GM19467 (cell line): Measurements from ENCODE around the gene WWC1.
"Not testable (repeated sequence)": the region's sequence is repeated elsewhere in the genome, so short reads cannot be mapped to it uniquely, and the experiment has no call there.

Source experiments
- ATAC-seq: cut with Tn5 transposase; IDR thresholded peaks from one replicate; pipeline ENCODE4 v1.9.1; 2021; ENCODE audit warnings: mild to moderate bottlenecking, moderate library complexity; ENCODE audit not compliant: unreplicated experiment

Gene WWC1

DNA sequence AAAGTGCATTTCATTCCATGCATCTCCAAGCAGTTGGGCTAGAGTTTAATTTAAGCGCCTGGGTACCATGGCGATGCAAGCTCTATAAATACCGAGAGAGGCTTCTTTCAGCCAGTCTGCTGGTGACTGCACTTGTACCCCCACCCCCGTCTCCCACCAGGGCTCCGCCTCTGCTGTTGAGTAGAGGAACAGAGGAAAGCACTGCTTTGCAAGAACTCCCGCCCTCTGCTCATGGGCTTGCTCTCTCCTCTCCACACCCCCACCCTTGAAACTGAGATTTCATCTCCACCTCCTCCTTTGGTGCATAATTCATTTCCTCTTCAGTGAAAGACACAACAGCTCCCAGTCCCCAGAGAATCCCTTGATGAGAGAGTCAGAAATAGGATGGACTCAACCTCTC lies 5.1 kb upstream of the WWC1 start:
- no peak for ATAC-seq

DNA sequence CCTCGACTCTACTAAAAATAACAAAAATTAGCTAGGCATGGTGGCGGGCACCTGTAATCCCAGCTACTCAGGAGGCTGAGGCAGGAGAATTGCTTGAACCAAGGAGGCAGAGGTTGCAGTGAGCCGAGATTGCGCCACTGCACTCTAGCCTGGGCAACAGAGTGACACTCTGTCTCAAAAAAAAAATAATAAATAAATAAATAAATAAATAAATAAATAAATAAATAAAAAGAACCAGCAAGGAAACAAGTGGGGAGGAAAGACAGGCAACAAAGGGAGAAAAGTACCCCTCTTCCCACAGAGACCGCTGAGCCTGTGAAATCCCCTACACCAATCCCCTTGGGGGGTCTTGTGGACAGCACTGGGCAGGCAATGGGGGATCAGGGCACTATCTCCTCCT lies 4.6 kb upstream of the WWC1 start:
- not testable (repeated sequence) for ATAC-seq

DNA sequence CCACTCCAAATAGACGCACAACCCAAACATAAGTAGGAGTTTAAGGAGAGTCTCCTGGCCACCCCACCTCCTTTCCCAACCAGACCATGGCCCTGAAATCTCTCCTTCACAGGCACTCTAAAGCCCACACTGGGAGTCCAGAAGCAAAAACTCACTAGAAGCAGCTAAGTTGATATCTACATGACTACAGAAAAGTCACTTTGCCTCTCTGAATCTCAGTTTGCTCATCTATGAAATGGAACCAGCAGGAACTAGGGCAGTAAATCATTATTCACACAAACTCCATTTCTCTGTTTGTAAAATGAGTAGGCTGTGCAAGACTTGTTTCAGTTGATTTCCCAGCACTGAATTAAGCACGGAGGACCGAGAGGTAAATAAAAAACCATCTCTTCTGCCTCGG lies 4.1 kb upstream of the WWC1 start:
- ATAC-seq: no peak

DNA sequence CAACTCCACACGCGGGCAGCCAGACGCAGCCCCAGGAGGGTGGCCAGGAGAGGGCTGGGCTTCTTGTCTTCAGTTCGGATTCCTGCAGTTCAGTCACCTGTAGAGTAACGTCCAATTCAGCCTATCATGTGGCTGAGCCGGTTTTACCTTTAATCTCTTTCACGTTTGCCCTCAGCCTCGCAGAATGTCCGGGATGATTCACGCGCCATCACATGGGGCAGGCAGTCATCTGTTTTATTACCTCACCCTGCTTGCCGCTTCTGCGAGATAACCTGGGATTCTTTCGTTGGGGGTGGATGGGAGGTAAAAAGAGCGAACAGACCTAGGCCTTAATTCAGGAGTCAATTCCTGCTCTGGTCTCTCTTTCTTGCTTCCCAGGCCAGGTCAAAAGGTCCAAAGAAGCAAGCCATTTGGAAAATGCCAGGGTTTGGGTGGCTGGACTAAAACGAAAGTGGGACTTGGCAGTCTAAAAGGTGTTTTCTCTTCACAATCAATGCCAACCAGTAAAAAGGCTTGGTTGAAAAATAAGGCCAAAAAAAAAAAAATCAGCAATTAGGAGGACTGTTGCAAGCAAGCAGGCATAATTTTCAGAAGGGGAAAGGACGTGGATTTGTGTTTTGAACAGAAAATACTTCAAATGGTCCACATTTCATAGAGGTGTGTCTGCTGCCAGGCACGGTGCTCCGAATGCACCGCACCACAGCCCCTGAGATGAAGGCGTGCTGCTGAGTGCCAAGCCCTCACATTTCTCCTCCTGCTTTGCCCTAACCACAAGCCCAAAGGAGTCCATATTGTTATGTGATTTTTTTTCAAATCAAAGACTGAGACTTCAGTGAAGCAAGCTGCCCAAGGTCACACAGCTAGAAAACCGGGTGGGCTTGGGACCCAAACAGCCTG lies 2.8 kb upstream of the WWC1 start:
- ATAC-seq: no peak

DNA sequence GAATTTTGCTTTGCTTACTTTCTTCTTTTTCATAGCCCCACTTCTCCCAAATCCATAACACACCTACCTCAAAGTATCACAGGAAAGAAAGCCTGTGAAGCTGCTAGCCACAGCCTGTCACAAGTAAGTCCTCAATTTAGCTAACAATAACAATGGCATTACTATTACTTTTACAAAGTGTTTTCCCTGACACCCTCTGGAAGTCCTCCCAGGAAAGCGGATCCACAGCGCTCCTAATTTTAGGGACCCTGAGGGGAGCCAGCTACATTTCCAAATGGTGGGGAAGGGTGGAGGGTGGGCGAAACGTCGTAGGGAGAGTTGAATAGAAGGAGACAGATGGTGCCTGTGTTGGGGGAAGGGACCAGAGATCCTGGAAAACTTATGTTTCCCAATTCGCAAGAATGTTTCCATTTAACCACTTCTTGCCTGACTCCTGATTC lies 523 bp upstream of the WWC1 start:
- no peak for ATAC-seq

DNA sequence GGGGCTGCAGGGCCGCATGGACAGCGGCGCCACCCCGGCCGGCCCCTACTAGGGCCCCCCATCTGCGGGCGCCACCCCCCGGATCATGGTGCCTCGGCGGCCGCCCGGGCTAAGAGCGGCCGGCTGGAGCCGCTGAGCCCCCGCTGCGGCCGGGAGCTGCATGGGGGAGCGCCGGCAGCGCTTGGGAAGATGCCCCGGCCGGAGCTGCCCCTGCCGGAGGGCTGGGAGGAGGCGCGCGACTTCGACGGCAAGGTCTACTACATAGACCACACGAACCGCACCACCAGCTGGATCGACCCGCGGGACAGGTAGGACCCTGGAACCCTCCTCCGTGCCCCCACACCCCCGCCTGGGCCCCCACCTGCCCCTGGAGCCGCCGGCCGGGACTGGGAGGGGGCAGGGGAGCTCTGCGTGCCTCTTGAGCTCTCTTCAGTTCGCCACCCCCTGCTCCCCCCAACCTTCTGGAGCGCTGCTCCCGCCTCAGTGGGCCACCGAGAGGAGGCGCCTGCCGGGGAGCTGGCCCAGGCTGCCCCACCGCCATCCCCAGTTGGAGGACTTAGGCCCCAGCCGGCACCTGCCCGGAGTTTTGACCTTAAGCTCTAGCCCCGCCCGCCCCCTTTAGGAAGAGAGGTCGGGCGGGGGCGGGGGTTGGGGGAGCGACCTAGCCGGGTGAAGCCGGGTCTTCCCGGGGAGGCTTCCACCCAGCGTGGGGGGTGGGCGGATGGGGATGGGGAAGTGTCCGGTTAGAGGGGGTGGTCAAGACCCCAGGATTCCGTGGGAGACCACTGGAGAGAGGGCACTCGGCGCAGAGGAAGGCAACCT lies 730 bp downstream of the WWC1 start:
- ATAC-seq: no peak

DNA sequence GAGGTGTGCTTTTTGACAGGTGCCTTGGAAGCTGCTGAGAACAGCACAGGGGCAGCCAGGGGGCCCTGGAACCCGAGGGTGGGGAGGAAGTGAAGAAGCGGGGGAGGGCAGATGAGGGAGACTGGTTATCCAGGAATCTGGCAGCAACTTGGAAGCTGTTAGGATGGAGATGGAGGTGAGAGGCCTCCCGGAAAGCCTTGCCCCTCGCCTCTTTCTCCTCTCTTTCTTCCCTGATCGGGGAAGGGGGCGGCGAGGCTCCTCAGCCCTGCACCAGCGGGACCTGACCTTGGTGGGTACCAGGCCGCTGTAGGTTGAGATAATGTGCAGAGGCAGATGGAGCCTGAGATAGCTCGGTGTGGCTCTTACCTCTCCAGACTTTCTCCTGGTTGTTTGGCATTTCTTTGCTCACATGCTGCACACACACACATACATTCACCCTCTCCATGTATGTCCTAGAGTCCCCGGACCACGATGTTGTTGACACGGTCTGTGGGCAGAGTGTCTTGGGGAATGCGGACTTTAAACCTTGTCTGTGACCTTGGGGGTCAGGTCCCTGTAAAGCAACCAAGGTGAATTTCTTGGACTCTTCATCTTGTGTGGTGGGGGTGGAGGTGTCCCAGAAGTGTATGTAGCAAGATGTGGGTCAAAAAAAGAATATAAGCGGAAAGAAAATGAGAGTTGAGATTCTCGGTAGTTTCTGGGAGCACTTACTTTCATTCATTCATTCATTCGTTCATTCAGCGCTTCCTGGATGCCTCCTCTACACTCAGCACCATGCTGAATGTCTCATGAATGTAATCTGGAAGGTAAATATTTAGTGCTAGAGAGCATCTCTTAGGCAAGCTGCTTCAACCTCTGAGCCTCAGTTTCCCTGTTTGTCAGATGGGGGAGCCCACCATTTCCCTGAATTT lies 1.6 kb downstream of the WWC1 start:
- ATAC-seq: no peak

DNA sequence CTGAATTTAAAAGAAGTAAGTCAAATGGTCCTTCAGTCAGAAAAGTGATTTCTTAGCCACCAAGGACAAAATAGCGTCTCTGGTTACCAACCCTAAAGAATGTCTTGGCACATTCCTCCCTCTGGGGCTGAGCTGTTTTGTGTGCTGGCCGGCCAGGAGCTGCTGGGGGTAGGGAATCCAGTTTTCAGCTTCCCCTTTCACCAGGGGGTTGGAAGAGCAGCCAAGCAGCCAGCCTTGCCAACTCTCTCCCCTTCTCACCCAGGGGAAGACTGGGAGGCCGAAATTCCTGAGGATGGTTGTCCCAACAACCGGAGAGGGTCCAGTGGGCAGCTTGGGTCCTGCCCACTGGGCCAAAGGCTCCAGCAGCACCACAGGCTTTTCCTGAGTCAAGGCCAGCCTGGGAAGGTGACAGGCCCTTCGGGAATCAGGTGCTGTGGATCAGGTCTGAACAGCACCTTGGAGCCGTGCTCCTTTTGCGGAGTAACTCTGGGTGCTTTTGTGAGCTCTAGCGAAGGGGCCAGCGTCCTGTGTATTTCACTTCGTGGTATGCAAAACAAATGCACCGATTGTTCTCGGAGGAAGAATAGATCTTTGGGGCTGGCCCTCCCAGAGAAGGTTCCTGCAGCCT lies 4.2 kb downstream of the WWC1 start:
- no peak for ATAC-seq

DNA sequence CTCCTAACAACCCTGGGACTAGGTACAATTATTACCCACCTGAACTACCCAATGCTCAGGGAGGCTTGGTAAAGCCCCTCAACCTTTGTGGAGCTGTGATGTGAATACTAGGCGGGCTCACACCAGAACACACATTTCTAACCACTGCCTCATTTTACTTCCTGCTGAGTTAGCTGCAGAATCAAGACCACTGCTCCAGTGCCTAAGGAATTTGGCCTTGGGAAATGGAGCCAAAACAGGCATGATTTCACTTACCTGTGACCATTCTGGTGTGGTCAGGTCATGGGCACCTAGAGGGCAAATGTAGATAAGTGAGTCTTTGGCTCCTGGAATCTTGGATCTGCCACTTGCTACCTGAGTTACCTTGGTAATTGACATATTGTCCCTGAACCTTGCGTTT lies 5.2 kb downstream of the WWC1 start:
- ATAC-seq: no peak

DNA sequence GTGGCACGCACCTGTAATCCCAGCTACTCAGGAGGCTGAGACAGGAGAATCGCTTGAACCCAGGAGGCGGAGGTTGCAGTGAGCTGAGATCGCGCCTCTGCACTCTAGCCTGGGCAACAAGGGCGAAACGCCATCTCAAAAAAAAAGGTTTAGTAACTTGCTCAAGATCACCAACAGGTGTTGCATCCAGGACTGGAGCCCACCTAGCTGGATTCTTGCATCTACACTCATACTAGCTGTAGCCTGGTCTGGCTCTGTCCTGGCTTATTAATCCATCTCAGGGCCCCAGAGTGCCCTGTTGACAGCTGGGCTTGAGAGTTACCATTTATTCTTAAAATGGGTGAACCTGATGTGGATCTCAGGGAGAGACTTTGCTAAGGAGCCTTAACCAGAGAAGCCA lies 7.5 kb downstream of the WWC1 start:
- ATAC-seq: no peak

DNA sequence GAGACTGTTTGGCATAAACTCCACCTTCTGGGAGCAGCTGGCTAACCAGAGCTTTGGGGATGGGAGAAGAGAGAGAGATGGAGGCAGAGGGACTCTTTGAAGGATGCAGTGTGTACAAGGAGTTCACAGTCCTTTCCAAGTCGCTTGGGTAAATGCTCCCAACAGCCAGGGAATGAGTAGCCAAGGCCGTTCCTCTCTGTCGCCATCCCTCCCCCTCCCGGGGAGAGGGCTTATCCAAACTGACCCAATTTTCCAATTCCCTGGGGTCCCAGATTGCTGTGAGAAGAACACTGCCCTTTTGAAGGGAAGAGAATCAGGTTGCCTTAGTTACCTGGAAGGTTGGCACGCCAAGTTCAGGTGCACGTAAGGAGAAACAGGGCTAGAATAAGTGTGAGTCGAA lies 7.9 kb downstream of the WWC1 start:
- no peak for ATAC-seq

DNA sequence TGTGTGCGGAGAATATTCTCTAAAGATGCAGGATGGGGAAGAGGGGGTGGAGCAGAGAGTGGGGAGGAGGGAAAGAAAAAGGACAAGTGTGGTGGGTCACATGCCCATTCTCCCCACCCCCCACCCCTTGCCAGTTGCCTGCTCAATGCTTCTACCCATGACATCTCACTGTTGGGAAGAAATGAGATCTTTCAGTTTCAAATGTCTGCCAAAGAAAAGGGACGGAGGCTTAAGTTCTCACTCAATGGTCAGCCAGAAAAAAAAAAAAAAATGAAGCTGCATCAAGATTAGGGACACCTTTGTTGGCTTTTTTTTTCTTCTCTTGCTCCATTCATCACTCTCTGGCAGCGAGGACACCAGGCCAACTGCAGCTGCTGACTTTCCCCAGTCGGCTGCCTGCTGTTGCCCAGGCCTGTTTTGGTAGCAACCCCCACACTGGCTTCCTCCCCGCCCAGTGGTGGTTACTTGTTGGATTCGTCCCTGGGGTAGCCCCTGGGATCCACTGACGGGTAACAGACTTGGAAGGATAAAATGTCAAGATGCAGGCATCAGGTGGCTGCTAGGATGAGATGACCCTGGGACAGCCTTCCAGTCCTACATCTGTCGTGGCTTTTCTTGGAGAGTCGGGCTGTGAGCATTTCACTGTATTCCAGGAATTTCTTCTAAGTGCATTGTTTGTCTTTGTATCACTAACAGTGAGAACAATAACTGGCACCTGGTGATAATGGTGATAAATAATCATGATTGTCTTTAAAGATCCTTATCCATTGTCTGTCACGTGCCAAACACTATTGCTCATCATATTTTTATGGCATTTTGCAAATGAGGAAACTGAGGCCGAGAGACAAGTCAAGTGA lies 9.1 kb downstream of the WWC1 start:
- ATAC-seq: no peak

DNA sequence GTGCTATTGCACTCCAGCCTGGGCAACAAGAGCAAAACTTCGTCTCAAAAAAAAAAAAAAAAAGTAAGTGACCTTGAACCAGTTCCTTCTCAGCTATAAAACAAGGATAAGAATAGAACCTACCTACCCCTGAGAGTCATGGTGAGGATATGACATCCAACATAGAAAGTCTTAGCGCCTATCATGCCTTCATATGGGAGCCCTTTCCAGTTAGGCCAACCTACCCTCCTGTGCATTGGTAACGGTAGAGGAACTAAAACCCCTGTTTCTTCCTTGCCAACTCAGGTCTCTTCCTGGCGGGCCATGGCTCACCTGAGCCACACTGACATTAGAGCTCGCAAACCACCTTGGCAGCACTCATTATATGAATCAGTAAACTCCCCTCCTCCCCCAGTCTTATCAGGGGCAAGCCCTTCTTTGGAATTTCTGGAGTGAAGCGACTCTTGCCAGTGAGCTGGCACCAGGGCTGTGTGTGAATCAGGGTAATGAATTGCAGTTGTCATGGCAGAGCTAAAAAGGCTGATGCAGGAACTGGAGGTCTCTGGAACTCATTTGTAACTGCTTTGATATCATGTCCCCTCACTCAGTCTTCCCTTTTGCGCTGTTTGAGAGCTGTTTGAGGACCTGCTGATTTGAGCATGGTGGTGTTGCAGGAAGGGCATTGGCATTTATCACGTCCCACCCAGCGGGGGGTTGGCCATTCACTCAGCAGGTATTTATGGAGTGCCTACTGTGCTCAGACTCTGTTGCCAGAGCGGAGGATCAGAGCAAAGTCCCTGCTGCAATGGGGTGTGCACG lies 10.3 kb downstream of the WWC1 start:
- no peak for ATAC-seq

DNA sequence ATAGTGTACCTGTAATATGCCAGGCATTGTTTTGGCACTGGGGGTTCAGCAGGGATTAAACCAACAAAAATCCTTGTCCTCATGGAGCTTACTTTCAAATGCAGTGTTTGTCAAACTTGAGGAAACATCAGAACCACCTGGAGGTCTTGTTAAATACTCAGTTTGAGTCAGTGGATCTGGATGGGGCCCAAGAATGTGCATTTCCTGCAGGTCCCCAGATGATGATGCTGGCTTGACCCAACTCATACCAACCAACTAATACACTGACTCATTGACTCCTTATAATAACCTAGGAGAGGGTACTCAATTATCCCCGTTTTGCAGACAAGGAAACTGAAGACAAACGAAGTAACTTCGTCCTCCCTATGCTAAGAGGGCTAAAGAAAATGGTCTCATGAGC lies 11.3 kb downstream of the WWC1 start:
- no peak for ATAC-seq

DNA sequence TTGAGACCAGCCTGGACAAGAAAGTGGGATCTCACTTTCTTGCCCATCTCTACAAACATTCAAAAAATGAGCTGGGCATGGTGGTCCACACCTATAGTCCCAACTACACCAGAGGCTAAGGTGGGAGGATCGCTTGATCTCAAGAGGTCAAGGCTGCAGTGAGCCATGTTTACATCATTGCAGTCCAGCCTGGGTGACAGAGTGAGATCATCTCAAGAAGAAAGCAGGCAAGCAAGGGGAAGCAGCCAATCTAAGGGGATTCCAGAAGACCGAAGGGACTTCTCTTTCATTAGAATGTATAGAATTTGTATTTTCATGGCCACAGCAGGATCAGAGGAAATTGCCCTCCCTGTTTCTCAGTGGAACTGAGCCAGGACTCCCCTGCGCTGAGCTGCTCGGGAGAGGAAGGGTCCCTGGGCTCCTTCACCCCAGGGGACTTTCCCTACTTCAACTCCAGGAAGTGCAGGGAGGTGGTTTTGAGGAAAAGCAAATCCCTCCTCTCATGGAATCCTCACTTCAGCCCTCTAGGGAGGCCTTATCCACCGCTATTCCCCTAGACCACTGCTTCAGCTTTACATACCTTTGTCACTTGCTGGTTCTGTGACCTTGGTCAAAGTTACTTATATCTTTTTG lies 12.1 kb downstream of the WWC1 start:
- no peak for ATAC-seq

DNA sequence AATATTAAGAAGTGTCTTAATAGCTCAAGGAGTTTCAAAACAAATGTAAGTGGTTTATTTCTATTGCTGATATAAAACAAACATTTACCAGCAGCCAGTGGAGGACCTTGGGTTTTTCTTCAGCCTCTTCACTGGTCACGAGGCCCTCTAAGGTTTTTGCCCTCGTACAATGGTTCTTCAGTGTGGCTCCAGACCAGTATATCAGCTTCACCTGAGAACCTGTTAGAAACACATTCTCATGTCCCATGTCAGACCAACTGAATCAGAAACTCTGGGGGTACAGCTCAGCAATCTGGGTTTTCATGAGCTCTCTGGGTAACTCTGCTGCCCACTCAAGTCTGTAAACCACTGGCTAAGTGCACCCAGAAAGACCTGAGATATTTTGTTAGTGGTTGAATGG lies 12.9 kb downstream of the WWC1 start:
- ATAC-seq: no peak

DNA sequence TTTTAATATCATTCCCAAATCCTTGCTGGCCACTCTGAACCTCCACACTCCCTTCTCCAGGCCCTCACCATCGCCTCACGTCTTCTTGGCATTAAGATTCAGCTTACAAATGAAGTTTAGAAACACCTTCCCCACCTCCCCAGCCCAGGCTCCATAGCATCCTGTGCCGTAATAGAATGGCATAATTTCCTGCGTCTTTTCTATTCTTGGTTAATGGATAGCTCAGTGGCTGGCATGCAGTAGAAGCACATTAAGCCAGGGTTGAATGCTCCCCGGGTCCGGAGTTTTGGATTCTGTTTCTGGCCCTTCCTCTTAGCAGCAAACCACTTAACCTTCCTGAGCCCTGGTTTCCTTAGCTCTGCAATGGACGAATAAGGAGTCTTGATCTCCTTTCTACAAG lies 13.8 kb downstream of the WWC1 start:
- ATAC-seq: no peak

DNA sequence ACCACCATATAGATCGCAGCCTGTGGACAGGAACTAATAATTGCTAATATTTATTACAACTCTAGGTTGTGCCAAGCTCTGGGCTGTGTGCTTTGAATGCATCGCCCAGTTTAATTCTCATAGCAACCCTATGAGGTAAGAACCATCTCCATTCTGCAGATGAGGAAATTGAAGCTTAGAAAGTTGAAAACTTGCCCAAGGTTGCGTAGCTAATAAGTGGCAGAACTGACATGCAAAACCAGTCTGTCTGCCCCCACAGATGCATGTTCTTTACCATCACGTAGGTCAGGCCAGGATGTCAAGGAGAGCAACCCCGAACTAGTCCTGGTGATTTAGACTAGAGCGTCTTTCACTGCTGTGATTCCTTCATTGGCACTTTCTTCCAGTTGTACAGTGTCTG lies 15.6 kb downstream of the WWC1 start:
- no peak for ATAC-seq
